DMS79 treated with DMSO at 0.1 percent for 48 hours (cell line): Measurements from ENCODE around the gene NT5DC3.
A peak's percentile ranks its signal among the peaks of the same experiment; 100 is the strongest.
"Not testable (repeated sequence)": the region's sequence is repeated elsewhere in the genome, so short reads cannot be mapped to it uniquely, and the experiment has no call there.

Experiments
- DNase-seq: peaks from one replicate; lab custom pipeline; 2025; lab: John Stamatoyannopoulos, UW

The NT5DC3 gene

DNA sequence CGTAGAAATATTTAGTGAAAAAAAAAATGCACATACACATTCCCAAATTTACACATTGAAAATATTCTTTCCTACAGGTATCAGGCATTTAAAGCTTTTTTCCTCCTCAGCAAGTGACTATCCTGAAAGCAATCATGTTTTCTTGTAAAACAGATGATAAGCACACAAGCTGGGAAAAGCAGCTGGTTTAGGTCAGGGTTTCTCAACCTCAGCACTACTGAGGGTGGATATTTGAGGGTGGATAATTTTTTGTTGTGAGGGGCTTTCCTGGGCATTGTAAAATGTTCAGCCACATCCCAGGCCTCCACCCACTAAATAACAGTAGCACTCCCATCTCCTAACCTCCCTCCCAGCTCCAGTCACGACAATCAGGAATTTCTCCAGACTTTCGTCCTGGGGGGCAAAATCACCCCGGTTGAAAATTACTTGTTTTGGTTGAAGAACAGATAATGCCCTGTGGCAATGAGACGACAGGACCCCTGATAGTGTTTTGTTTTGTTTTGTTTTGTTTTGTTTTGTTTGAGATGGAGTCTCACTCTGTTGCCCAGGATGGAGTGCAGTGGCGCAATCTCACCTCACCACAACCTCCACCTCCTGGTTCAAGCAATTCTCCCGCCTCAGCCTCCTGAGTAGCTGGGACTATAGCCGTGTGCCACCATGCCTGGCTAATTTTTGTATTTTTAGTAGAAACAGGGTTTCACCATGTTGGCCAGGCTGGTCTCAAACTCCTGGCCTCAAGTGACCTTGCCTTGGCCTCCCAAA lies 15.0 kb upstream of the NT5DC3 start:
- no peak for DNase-seq

DNA sequence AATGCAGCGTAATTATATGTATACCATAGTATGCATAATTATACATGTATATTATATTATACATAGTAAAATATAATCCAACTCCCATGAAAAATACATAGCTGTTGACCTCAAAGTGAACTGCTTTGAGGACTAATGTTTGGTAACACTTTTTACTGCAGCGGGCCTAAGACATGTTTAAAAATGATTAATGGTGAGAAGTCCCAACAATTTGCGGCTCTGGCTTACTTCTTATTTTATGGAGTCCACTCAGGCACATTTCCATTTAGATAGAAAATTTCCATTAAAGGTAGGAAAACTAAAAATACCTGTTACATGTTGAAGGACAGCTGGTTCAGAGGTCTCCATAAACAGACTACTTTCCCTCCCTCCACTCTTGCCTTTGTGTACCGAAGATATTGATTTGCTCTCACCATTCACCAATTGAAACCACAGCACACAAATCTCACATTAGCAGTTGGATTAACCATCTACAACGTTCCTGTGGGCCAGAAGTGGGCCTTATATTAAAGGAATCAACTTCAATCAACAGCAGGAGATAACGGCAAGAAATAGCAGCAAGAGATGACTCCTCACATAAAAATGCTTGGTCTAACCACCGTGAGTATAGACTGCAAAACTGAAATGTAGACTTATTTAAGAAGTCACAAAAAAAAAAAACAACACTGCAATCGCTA lies 14.1 kb upstream of the NT5DC3 start:
- no peak for DNase-seq

DNA sequence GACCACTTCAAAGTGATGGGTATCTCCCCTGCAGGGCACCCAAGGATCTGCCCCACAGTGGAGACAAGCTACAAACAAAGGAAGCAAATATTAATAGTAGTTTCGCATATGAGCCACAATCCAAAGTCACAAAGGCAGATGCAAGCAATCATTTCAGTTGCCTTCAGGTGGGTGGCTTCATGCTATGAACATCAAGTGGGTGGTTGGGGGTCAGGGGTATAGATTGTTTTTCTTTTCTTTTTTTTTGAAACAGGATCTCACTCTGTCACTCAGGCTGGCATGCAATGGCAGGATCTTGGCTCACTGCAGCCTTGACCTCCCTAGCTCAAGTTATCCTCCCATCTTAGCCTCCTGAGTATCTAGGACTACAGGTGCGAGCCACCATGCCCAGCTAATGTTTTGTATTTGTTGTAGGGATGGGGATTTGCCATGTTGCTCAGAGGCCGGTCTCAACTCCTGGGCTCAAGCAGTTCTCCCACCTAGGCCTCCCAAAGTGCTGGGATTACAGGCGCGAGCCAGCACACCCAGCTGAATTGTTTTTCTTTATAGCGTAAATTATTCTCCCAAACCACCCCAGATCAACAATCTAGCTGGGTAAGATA lies 13.4 kb upstream of the NT5DC3 start:
- DNase-seq, result no peak

DNA sequence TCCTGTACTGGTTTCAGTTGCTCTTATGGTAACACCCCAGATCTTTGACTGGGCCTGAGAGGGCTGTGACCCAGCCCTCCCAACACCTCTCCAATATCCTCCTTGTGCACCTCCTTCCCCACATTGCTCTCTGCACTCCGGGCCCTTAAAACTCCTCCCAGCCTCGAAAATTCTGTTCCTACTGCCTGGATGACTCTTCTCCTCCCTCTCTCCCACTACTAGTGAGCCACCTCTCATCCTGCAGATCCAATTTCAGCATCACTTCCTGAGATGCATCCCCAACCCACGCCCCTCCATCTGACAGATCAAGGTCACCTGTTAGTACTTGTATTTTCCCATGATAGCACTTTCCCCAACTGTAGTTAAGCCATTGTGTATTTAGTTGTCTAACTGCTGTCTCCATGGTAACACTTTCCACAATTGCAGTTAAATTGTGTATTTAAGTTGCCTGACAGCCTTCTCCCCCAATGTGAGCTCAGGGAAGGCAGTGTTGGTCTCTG lies 11.5 kb upstream of the NT5DC3 start:
- DNase-seq, result peak; percentile 85

DNA sequence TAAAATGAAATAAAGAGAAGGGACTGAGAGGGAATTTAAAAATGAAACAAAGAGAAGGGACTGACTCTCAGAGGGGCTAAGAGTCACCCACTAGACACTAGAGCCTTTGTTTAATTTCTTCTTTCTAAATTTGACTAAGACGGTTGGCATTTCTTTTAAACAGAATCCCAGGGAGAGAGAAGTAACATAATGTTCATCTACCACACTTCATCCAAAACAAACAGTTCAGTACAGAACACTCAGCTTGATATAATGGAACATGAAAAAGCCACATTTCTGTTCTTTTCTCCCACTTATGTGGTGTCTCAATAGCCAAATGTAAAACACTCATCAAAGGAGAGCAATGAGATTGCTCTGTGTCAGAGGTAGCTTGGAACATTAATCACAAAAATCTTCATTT lies 10.1 kb upstream of the NT5DC3 start:
- DNase-seq, result peak; percentile 64

DNA sequence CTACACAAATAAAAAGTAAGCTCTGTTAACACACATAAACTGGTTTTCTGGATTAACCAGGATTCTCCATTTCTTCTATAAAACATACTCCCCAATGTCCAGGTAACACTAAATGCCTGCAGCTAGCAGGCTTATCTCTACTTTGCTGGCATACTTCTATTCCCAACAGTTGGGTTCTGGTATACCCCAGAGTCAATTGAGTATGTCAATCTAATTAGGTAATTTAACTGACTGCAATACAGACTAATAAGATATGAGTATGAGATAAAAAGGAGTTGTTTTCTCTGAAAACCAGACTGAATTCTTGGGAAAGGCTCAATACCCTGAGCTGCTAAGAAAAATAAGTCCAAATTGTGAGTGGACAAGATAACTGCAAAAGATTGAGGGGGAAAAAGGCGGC lies 9.4 kb upstream of the NT5DC3 start:
- no peak for DNase-seq

DNA sequence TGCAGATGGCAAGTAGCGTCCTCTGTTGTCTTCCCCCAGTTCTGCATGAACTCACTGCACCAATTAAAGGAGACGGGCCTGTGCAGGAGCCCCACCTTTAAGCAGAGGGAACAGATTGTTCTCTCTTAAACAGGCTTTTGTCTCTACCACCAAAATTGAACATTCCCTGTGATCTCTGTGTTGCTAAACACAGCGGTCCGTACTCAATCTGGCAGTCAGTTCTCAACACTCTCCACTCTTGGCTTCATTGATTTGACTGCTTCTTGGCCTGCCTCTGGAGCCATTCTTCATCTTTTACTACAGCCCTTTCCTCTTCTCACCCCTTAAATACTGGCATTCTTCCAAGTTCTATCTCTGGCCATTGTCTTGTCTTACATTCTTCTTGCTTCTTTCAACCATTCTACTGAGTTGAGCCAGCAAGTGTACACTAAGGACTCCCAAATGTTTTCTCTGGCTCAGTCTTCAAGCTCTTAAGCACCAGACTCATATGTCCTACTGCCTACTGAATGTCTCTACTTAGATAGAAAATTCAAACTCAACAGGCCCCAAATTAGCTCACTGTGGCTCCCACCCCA lies 8.0 kb upstream of the NT5DC3 start:
- no peak for DNase-seq

DNA sequence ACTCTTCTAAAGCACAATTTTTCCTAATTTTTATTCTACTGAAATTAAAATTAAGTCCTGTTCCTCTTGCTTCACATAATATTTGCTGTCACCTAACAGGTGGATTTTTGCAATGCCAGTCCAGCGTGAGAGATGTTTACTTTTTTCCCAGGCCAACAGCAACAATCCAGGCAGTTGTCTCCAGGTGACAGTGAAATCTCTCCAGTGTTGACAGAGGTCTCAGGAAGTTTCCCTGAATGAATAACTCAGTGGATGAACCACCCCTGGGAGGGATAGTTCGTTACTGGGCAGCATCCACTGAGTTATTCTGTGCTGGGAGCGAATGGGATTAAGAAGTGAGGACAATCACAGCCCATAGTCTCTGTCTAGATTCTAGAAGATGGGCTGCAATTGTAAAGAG lies 7.1 kb upstream of the NT5DC3 start:
- no peak for DNase-seq

DNA sequence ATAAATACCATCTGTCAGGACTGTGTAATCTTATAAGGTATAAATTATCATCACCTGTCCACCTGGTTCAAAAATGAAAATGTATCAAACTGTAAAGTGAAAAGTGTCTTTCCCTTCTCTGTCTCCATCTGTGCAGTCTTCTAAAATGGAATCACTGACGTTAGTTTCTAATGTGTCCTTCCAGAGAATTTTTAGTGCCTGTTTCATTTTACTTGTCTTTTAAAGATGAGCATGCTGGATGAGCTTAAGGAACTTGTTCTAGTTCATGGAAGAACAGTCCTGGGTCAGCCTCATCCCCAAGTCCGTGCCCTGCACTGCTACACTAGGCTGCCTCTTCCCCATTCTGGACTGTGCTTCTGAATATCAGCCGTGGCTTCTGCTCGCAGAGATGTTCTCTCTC lies 5.4 kb upstream of the NT5DC3 start:
- no peak for DNase-seq

DNA sequence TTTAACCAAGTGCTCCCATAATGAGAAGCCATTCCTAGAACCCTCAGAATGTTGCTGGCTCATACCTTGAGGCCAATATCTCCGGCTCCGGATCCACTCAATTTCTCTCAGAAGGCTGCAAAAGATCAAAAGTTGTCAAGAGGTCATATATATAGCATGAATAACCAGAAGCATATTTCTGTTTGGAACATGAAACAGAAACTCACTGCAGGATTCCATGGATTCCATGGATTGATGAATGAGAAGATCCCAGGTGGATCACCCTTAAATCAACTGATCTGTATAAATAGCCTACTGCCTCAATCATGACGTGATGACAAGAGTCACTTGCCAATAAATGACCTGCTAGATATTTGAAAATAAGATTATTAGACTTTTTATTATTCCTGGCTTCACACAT lies 3.3 kb upstream of the NT5DC3 start:
- no peak for DNase-seq

DNA sequence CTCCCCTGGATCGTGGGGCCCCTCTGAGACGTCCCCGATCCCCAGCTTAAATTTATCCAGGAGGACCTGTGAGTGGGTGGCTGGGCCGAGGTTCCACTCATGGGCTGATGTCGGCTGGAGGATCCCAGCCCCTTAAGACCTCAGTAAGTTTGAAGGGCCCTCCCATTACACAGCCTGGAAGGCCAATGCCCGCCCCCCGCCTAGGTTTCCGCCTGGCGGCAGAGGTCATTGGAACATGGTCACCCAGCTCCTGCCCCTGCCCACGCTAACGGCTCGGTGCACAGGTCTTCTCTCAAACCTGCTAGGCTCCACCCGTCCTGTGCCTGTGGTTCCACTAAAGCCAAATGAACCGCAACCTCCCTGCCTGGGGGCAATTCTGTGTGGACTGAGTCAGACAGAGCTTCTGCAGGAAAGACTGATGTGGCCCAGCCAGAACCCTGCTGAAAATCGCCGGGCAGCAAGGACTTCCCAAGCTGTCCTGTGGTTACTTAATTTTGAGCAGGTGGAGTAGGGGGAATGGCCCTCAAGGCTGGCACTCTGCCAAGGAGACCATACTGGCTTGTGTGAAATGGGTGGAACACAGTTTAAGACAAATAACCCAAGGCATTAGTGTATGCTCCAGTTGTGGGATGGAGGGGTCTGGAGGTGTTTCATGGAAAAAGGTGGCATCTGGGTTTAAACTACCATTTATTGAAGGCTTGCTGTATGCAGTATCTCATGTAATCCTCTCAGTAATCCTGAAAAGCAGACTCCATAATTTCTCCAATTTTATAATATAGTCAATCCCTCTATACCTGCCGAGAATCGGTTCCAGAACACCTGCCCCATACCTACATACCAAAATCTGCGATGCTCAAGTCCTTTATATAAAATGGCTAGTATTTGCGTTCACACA lies 903 bp upstream of the NT5DC3 start:
- peak; percentile 71 for DNase-seq

DNA sequence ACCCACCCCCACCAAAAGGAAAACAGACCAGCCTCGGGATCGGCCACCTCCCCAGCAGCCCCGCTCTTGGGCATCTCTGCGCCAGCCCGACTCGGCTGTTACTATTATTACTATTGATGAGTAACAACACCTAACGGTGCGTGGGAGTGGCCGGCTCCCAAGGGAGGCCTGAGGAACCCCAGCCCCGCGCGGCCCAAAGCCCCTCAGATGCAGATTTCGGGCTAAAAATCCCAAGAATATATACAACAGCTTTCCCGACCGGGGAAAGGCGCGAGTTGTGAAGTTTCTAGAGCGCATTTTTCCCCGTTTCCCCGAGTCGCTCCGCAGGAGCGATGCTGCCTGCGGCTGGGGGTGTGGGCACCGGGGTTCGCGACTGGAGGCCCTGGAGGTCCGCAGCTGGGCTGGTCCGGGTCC lies 565 bp downstream of the NT5DC3 start:
- no peak for DNase-seq

DNA sequence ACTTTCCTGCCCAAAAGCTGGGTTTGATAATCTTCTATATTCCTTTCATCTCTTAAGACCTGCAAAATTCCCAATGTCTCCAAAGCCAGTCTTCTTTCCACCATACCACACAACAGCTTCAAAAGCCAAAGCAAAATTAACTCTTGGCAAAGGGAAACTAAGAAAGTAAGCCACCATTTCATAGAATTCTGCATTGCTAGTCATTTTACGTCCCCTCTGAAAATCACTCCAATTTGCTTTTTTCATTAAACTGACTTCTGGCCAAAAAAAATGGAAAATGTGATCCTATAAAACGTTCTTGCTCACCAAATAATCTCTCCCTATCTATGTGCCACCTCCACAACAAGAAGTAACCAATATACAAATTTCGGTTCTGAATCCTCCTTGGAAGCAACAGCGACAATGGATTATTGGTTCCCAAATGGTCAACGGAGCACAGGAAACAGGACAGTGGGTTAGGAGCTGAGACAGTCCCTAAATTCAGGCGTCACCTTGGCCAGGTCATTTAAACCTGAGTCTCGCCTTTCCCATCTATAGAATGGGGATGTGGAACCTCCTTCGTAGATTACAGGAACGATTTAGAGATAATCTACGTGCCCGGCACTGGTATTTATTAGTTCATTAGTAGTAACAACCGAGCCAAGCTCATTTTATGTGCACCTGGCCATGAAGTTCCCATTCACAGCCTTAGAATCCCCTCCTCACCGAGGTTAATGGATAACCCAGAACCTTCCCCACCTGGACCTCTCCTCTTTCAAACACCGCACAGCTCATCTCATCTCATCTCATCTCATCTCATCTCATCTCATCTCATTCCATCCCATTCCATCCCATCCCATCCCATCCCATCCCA lies 1.2 kb downstream of the NT5DC3 start:
- DNase-seq, result no peak

DNA sequence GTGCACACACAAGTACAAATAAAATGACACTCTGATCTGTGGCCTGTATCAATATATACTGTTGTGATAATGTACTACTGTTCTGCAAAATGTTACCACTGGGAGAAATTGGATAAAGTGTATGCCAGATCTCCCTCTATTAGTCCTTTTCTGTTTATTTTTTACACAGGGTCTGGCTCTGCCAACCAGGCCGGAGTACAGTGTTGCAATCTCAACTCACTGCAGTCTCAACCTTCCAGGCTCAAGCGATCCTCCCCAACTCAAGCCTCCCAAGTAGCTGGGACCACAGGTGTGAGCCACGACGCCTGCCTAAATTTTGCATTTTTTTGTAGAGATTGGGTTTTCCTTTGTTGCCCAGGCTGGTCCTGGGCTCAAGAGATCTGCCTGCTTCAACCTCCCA lies 1.9 kb downstream of the NT5DC3 start:
- no peak for DNase-seq

DNA sequence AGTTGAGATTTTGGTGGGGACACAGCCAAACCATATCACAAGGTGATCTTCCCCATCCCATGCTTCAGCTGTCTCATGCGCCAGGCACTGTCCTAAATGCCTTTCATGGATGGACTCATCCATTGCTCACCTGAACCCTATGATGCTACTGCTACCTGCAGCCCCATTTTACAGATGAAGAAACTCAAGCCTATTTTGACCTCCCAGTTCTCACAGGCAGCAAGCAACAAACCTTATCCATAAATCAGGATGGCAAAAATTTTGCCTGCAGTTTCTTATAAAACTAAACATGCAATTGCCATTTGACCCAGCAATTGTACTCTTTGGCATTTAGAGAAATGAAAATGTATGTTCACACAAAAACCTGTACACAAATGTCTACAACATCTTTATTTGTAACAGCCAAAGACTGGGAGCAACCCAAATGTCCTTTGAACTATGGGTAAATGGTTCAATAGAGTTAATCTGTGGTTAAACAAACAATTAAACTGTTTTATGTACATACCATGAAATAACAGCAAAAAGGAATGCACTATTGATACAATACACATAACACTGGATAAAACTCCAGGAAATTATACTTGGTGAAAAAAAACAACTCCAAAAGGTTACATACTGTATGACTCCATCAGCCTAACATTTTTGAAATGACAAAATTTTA lies 2.6 kb downstream of the NT5DC3 start:
- DNase-seq, result no peak

DNA sequence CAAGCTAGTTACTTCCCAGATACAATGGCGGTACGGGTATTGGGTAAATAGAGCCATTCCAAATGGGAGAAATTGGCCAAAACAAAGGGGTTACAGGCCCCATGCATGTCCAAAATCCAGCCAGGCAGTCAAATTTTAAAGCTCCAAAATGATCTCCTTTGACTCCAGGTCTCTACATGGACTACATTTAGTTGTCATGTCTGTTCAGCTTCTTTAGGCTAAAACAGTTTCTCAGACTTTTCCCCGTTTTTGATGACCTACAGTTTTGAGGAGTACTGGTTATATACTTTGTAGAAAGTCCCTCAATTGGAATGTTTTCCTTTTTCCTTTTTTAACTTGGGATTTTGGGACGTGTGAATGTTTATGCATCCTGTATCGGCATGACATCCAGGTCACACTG lies 4.7 kb downstream of the NT5DC3 start:
- no peak for DNase-seq

DNA sequence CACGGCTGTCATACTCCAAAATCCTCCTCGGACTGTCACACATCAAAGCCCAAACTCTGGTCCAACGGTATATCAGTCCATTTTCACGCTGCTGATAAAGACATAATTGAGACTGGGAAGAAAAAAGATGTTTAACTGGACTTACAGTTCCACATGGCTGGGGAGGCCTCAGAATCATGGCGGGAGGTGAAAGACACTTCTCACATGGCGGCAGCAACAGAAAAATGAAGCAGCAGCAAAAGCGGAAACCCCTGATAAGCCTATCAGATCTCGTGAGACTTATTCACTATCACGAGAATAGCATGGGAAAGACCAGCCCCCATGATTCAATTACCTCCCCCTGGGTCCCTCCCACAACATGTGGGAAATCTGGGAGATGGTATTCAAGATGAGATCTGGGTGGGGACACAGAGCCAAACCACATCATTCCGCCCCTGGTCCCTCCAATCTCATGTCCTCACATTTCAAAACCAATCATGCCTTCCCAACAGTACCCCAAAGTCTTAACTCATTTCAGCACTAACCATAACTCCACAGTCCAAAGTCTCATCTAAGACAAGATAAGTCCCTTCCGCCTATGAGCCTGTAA lies 5.2 kb downstream of the NT5DC3 start:
- DNase-seq, result not testable (repeated sequence)

DNA sequence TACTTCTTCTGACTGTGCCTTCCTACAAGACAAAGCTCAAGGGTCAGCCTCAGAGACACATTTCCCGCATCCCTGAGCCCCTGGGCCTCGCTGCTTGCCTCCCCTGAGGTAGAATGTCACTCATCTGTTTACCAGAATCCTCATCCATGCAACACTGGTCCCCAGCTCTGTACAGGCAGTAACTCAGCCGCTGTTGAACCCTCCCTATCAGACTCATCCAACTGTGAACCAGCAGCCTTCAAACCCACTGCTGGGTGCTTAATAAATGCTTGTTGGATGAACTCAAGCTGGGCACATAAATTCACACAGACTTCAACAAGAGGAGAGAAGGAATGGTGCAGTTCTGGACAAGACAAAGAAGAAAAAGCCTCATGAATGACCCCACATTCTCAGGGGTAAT lies 6.1 kb downstream of the NT5DC3 start:
- no peak for DNase-seq

DNA sequence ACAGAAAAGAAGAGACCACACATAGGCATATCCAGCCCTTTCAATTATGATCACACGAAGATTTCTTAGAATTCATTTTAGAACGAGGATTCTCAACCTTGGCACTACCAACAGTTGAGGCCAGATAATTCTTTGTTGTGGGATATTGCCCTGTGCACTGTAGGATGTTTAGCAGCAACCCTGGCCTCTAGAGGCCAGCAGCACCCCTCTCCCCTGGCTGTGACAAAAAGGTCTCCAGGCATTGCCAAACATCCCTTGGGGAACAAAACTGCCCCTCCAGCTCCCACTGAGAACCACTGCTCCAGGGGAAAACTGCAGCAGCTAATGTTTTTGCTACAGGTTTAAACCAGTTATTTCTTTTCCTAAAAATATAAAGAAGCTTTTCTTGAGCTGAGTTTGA lies 7.1 kb downstream of the NT5DC3 start:
- no peak for DNase-seq
